H7 (cell line): ENCODE data around the gene SLC25A5. TPM values are rescaled to one million over a fixed set of nuclear protein-coding genes. Genes with fewer than 3 reads are reported as not detected.
"Not testable (repeated sequence)": the region's sequence is repeated elsewhere in the genome, so short reads cannot be mapped to it uniquely, and the experiment has no call there.

Experiments
- DNase-seq: peaks from one replicate; pipeline ENCODE4 v3.0.0; 2012
- H3K27me3 ChIP-seq: 2 replicates; pipeline ENCODE4 v1.6.0; 2011; ENCODE audit warnings: mild to moderate bottlenecking, low read length; ENCODE audit not compliant: control insufficient read depth, insufficient read depth
- H3K36me3 ChIP-seq: replicated peaks from 2 replicates; pipeline ENCODE4 v1.5.1; 2011; ENCODE audit warnings: low read length; ENCODE audit not compliant: control insufficient read depth, insufficient read depth
- H3K4me3 ChIP-seq: 2 replicates; pipeline ENCODE4 v1.5.1; 2011; ENCODE audit warnings: low read depth, mild to moderate bottlenecking, control low read depth, low read length, moderate library complexity; ENCODE audit not compliant: insufficient read depth
- total RNA-seq: library from RNA; depleted of rRNA; stranded (reverse); fragments of >200 nt; shearing (Covaris generic); gene quantifications from 2 replicates; pipeline ENCODE4 v1.2.3, GENCODE V29; 2014

SLC25A5 gene
- total RNA-seq, 1 experiment from 2014 or later, result 383 TPM

DNA sequence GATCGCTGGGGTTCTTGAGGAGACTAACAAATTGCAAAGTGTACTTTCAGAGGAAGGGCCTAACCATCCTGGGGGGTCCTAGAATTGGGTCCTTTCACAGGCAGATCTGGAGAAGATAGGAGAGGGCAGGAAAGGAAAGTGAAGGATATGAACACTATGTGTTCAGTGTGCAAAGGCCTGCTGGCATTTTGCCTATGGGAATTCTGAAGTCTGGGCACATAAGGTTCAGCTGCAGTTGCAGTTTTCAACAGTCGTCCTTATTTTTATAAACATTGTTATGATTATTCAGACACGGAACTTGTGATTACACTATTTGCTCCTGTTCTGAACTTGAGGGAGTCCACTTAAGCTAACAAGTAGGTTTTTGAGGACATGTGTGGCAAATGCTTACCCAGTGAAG lies 1.3 kb upstream of the SLC25A5 start:
- no peaks in the 10 kb centered on the region for H3K27me3 ChIP-seq
- no peak for DNase-seq
- H3K4me3 ChIP-seq, result no peak overlapping the region
- H3K36me3 ChIP-seq, result peaks cover 8% of the 10 kb centered on the region

DNA sequence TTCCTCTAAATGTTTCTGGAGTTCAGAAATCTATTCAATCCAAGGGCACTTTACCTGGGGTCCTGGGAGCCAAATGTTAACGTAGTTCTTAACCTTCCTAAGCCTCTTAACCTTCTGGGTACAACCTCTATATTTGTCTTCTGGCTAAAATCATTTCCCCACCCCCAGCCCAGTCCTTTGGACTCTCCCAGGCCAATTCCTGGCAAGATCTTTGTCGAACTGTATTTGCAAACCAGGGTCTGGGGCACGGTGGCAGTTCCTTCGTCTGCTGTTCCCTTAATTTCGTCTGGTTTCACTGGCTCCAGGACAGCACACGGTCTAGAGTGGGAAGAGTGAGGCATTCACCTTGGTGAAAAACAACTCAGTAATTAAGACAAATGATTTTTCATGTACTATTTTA lies 811 bp upstream of the SLC25A5 start:
- Histone ChIP-seq H3K4me3 (no peak overlapping the region; the same call in 1 of the 2 replicates), H3K36me3 (peaks cover 8% of the 10 kb centered on the region), H3K27me3 (no peaks in the 10 kb centered on the region)
- no peak for DNase-seq

DNA sequence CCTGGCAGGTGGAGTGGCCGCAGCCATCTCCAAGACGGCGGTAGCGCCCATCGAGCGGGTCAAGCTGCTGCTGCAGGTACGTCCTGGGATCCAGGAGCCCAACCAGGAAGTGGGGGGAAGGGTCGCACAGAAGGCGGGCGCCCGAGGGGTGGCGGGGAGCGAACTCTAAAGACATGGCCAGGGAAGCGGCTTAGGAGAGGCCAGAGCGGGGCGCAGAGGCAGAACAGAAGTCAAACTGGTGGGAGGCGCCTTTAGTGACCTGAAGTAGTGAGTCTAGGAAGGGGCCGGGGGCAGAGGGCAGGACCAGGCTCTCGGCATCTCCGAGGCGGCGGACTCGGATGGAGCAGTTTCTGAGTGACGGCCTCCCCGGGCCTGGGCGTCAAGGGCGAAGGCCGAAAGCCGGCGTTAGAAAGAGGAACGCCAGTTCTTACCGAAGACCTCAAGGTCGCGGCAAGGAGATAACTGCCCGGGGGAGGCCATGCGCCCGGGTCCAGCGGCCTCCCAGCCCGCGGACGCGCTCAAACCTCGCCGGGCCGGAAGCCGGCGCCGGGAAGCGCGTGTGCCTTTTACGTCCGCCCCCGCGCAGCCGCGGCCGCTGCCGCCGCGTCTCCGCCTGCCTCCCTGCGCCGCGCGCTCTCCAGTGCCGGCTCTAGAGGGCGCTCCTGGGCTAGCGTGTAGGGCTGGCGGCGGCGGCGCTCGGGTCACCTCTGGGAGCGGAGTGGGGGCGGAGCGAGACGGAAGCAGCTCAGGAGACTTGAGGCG lies 488 bp downstream of the SLC25A5 start:
- peak overlapping the region; percentile 77 for H3K4me3 ChIP-seq
- peak; percentile 87 for DNase-seq
- H3K27me3 ChIP-seq, result no peaks in the 10 kb centered on the region
- H3K36me3 ChIP-seq, result peaks cover 8% of the 10 kb centered on the region

GRCh38 chrX:119469313-119469635 lies 1.0 kb downstream of the SLC25A5 start:
- Histone ChIP-seq H3K36me3 (peaks cover 8% of the 10 kb centered on the region), H3K27me3 (no peaks in the 10 kb centered on the region), H3K4me3 (peak overlapping the region; percentile 61)
- DNase-seq, result no peak

- DNase-seq, result no peak
- Histone ChIP-seq H3K4me3 (no peak overlapping the region), H3K36me3 (peaks cover 8% of the 10 kb centered on the region), H3K27me3 (no peaks in the 10 kb centered on the region)
Observed at GRCh38 chrX:119474615-119475388, 6.6 kb downstream of the SLC25A5 start.

DNA sequence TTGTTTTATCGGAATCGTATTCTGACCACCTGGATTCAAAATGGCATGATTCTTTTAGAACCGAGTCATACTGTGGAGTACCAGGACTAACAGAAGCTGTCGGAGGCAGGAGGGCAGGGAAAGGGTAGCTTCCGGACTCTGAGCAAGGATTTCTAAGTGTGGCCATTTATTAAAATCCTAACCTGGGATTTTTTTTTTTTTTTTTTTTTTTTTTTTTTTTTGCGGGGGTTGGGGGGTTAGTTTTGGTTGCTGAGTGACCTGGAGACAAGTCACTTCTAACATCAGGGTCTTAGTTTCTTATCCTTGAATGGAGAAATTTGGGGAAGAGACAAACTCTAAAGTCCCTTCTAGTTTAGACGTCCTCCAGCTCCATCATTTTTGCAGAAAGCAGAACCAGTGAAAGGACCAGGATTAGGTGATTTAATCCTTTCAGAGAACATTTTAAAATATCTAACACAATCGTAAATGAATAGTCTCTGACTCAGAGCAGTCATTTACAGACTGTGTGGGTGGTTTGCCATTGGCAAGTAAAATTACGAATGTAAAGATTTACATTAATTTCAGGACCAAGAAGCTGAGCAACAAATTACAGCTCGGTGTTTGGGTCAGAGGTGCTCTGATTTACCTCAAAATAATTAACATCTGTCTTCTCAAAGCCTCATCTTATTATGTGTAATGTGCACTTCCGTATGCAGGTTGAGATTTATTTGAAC lies 7.3 kb downstream of the SLC25A5 start:
- Histone ChIP-seq H3K4me3 (no peak overlapping the region), H3K36me3 (peaks cover 4% of the 10 kb centered on the region; the same call in 1 of the 2 replicates), H3K27me3 (no peaks in the 10 kb centered on the region)
- no peak for DNase-seq

DNA sequence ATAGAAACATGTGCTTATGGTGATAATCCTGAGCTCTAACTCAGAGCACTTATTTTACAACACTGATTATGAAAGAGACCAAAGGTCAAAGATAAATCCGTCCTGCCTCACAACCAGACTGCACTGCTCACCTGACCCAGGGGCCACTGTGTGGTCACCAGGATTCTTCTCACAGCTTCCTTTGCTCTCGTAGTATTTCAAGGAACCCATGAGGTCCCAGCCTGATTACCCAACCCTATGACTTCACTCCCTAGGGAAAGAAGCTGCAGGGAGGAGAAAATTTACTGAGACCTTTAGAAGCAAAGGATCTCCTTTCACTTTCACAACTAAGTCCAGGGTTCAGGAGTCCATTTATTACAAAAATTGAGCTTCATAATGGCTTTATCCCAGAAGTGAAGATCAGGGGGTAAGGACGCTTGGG lies 9.6 kb downstream of the SLC25A5 start:
- H3K4me3 ChIP-seq, result no peak overlapping the region
- peaks cover under 1% of the 10 kb centered on the region; the same call in 1 of the 2 replicates for H3K27me3 ChIP-seq
- no peaks in the 10 kb centered on the region for H3K36me3 ChIP-seq
- no peak for DNase-seq

DNA sequence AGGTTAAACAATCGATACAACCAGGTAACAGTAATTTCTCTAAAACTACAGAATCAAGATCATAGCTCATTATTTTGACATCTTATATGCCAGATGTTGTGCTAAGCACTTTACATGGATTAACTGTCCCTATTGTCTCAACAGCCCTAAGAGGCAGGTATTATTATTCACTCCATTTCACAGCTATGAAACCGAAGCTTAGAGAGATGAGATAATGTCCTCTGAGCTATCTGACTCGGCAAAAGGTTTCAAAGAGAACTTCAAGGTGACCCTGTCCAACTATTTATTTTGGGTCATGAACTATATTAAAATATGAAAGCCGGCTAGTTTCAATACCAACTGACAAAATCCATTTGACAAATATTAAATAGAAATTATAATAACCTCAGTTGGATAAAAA lies 10.3 kb downstream of the SLC25A5 start:
- Histone ChIP-seq H3K27me3 (peaks cover 4% of the 10 kb centered on the region), H3K4me3 (no peak overlapping the region), H3K36me3 (no peaks in the 10 kb centered on the region)
- DNase-seq, result no peak

DNA sequence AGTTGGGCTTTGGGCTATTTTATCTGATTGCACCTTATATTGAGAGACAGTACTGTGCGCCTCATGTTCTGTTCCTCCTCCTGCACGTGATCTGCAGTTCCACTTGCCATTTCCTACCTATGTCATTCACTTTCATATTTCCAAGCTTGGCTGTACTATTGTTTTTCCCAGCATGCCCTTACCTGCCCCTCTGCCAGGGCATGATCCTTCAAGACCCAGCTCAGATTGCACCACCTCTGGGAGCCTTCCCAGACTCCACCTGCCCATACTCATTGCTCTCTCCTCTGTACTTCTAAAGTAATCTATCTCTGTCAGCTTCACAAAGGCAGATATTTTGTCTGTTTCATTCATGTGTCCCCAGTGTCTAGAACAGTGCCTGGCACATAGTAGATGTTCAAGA lies 11.6 kb downstream of the SLC25A5 start:
- DNase-seq, result no peak
- Histone ChIP-seq H3K27me3 (peaks cover 4% of the 10 kb centered on the region), H3K36me3 (no peaks in the 10 kb centered on the region), H3K4me3 (no peak overlapping the region)

DNA sequence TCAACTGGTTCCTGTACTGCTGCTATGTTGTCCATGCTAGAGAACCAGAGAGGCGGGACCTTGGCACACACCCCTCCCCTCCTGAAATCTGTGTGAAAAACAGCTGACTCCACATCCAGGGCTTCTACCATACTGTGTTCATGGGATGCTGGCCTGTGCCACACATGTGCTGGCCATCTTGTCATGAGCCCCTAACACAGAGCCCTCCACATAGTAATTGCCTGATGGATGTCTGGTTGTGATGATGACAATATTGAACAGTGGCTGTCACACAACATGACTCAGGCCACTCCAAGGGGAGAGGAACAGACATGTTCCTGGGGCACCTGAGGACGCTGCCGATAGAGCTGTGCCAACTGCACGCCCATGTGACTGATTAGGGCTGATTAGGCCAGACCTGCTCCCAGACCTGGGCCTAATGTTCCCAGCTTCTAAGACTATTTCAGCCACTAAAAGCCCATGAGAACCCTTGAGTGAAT lies 13.1 kb downstream of the SLC25A5 start:
- DNase-seq, result no peak
- Histone ChIP-seq H3K27me3 (peaks cover 4% of the 10 kb centered on the region), H3K36me3 (no peaks in the 10 kb centered on the region), H3K4me3 (no peak overlapping the region)

- H3K27me3 ChIP-seq, result peaks cover 4% of the 10 kb centered on the region
- no peaks in the 10 kb centered on the region for H3K36me3 ChIP-seq
- no peak for DNase-seq
- H3K4me3 ChIP-seq, result no peak overlapping the region; the same call in 1 of the 2 replicates
Observed at GRCh38 chrX:119482041-119482440, 13.8 kb downstream of the SLC25A5 start.

DNA sequence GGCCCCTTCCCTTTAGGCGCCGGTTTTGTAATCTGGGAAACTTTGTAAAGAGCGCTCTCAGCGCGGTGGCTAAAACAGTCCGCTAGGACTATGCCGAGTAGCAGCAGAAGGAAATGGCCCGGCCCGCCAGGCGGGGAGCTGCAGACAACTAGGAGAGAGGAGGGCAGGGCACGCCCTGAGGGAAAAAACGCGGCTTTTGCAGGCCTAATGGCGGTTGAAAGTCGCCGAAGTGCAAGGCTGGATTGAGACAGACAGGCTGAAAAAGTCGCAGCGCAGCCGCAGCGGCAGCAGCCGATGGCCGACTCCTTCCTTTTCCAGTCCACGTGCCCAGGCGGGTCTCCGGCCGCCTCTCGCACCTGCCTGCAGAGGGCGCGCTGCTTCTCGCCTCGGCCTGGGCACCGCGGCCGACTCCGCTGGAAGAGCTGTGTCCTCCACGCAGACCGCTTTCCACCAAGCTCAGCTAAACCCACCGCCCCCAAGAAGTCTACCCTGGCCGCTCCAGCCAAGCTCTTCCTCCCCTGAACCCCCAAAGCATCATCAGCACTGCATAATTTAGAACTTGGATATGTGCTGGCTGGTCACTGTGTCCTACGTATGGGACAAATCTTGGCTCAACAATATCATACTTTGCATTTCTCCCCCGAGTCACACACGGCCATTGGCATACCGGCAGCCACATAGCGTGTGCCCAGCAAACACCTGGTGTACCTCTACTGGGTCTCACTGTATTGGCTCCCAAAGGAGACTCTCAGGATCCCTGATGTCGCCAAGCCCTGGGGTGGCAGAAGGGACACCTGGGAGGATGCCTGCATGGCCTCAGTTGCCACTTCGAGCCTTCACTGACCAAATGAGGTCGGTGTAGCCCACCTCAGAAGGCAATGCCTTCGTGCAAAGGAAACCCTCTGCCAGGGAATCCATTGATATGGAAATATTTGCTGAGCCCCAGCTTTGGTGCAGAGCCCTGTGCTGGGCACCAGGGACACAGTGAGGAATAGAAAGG lies 14.5 kb downstream of the SLC25A5 start:
- no peaks in the 10 kb centered on the region for H3K36me3 ChIP-seq
- H3K27me3 ChIP-seq, result peaks cover 4% of the 10 kb centered on the region
- DNase-seq, result peak; percentile 83
- H3K4me3 ChIP-seq, result peak overlapping the region; percentile 27

DNA sequence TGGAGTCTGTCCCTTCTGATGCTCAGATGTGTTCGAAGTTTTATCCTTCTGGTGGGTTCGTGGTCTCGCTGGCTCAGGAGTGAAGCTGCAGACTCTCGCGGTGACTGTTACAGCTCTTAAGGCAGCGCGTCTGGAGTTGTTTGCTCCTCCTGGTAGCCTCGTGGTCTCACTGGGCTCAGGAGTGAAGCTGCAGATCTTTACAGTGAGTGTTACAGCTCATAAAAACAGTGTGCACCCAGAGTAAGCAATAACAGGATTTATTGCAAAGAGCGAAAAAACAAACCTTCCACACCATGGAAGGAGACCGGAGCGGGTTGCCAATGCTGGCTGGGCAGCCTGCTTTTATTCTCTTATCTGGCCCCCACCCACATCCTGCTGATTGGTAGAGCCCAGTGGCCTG lies 18.5 kb downstream of the SLC25A5 start:
- no peak overlapping the region for H3K4me3 ChIP-seq
- peaks cover 4% of the 10 kb centered on the region for H3K27me3 ChIP-seq
- H3K36me3 ChIP-seq, result no peaks in the 10 kb centered on the region
- no peak for DNase-seq

DNA sequence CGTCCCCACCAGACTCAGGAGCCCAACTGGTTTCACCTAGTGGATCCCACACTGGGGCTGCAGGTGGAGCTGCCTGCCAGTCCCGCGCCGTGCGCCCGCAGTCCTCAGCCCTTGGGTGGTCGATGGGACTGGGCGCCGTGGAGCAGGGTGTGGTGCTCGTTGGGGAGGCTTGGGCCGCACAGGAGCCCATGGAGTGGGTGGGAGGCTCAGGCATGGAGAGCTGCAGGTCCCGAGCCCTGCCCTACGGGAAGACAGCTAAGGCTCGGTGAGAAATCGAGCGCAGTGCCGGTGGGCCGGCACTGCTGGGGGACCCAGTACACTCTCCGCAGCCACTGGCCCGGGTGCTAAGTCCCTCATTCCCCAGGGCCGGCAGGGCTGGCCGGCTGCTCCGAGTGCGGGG lies 19.5 kb downstream of the SLC25A5 start:
- not testable (repeated sequence) for H3K4me3 ChIP-seq, DNase-seq, H3K36me3 ChIP-seq, H3K27me3 ChIP-seq
